Activated CD4-positive, alpha-beta T cell treated with anti-CD3 and anti-CD28 coated beads, Interleukin-2, Interleukin-4, amounts not matched to agents 100 ng/mL and 50 ng/mL, durations not matched to agents 16 hours and 8 hours (primary cell): ENCODE results near the gene RRP1.

Experiments
- DNase-seq: peaks from one replicate; pipeline ENCODE4 v3.0.0-alpha.2; 2020; ENCODE audit warnings: low spot score

The RRP1 gene

DNA sequence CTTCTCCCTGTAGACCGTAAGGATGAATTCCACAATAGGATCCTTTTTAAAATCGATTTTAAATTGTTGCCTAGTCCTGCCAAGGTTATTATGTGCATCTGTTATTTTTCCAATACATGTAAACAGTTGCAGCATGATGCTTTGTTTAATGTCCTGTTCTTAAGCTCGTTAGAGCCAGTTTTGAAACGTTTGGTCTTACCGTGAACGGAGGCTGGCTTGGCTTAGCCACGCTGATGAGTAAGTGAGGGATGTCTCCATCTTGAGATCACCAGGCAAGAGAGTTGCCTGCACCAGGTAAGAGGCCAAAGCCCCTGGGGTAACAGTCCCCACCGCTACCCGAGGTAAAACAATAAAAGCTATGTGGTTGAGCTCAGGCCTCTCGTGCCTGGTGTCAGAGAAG is 30.6 kb upstream of the RRP1 start:
- no peak for DNase-seq

DNA sequence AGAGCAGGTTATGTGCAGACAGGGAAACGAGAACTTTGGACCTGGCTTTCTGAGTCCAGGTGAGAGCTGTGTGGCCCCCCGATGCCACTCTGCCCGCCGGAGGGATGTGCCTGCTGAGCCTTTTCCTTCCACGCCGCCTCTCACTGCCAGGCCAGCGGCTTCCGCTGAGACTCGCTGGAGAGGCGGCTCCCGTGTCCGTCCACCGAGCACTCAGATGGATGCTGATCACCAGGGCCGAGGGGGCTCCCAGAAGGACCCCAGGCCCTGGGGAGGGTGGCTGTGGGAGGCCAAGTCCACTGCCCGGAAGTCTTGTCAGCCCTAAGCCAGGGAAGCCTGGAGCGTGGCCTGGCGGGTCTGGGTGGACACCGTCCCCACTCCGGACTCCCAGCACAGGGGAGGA is 29.7 kb upstream of the RRP1 start:
- DNase-seq, result no peak

- no peak for DNase-seq
These were observed 28.9 kb upstream of the RRP1 start for GRCh38 chr21:43760391-43760958.

DNA sequence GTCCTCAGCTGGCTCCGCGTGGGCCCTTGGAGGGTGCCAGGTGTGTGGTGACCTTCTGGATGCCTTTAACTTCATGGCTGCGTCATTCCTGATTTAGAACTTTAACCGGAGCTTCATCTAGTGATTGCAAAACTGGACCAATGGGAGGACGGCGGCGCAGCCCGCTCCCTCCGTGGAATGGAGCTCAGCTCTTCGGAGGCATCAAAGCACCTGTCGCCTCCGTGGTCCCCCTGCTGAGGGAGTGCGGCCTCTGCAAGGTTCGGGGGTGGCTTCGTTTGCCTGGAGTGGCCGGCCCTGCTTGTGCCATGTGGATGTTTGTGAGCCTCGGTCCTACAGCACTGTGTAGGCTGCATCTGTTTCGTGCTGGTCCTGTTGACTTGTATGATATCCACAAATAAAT is 27.5 kb upstream of the RRP1 start:
- DNase-seq, result no peak

DNA sequence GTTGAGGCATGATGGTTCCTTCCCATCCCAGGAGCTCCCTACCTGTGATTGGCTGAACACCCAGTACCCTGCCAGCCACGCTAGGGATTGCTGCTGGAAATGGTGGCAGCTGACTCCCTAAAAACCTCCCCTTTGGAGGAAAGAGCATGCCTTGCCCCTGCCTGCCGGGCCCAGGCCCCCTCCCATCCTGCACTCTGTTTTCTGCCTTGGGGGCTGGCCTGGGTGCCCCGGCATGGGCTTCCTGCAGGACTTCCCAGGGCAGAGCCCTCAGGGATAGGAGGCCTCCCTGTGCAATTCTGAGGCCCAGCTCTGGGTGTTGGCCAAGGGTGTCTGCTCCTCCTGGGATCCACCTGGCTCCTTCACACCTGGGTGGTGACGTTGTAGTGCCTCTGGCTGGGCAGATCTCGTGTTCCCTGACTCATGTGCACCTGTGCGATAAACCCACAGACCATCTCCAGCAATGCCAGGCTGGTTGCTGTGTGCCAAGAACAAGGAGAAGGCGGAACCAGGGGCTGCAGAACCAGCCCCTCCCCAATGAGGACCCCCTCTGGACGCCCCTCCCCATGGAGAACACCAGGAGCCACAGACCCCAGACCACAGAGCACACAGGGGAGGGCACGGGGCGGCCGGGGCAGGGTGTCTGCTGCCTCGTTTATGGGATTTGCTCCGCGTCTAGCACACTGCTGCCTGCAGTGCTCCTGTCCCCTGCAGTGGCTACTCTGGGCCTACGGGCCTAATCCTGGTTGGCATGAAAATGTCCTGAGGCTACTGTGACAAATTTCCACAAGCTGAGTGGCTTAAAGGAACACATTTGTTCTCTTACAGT is 26.9 kb upstream of the RRP1 start:
- no peak for DNase-seq

DNA sequence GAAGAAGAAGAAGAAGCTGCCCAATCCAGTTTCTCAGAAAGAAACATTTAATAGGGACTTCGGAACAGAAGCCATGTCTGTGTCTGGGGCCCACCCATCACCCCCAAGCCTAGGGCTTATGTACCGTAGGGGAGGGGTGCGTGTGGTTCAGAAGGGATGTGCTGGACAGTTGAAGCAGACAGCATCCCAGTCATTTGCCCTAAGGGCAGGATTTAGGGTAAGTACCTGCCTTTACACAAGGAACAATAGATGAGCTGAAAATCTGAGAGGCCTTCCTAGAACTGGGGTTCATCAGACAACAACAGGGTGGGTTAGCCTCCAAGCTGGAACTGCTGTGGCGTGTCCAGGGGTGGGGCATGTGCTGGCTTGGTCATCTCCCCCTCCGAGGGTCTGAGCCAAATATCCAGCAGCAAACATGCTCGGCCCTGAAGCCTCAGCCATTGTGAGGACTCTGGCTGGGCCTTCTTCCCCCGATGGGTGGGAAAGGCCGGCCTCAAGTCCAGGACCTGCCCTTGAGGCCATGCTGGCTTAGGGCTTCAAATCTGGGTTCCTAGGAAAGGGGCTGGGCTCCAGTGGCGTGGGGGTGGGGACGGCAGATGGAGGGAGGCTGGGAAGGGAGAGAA is 25.4 kb upstream of the RRP1 start:
- no peak for DNase-seq

DNA sequence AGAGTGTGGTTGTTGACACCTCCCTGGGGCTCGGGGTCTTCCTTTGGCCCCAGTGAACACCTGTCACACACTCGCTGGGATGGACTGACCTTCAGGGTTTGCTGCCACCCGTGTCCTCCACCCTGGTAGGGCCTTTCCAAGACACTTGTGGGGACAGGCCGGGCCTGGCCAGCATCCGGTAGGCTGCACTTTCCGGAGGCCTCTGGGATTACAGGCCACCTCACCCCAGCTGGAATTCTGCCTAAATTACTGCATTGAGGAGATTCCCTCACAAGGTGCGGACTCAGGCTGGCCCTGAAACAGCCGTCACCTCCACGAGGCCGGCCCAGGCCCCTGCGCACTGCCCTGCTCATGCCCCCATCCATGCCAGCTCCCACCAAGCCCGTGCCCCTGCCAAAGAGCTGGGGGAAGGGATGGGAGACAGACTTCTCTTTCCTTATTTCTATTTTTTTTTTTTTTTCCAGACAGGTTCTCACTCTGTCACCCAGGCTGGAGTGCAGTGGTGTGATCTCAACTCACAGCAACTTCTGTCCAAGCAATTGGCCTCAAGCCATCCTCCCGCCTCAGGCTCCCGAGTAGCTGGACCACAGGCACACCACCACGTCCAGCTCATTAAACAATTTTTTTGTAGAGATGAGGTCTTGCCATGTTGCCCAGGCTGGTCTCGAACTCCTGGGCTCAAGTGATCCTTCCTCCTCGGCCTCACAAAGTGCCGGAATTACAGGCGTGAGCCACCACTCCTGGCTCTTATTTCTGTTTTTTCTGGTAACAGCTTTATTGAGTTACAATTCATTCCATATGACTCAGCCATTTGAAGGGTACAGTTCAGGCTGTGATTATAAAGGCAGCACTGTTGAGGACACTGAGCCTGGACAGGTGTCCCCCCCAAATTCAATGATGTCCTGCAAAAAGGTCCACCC is 24.5 kb upstream of the RRP1 start:
- no peak for DNase-seq

DNA sequence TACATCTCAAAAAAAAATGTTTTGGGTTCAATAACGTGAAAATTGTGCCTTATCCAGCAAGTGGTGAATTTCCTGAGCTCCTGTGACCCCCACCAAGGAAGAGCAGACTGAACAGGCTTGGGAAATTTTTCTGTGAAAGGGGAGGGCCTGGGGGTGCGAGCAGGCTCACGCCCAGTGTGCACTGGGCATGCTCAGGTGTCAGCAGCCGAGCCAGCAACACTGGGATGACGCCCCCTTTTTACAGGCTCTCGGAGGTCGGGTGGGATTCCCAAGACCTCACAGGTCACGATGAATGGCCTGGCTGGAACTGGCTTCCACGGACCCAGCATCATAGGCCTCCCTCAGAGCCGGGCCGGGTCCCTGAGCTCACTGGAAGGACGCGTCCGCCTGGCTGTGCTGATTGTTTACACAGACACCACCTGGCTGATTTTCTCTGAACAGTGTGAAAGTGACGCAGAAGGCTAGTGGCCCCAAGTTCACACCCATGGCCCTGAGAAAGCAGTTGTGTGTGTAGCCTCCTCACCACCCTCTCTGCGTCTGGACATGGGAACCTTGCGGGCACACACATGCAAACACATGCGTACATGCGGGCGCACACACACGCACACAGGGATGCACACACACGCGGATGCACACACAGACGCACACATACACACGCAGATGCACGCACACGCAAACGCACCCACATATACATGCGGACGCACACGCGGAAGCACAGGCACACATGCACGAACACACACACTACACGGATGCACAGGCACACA is 22.5 kb upstream of the RRP1 start:
- no peak for DNase-seq

GRCh38 chr21:43767498-43767983 is 21.8 kb upstream of the RRP1 start:
- DNase-seq, result no peak

DNA sequence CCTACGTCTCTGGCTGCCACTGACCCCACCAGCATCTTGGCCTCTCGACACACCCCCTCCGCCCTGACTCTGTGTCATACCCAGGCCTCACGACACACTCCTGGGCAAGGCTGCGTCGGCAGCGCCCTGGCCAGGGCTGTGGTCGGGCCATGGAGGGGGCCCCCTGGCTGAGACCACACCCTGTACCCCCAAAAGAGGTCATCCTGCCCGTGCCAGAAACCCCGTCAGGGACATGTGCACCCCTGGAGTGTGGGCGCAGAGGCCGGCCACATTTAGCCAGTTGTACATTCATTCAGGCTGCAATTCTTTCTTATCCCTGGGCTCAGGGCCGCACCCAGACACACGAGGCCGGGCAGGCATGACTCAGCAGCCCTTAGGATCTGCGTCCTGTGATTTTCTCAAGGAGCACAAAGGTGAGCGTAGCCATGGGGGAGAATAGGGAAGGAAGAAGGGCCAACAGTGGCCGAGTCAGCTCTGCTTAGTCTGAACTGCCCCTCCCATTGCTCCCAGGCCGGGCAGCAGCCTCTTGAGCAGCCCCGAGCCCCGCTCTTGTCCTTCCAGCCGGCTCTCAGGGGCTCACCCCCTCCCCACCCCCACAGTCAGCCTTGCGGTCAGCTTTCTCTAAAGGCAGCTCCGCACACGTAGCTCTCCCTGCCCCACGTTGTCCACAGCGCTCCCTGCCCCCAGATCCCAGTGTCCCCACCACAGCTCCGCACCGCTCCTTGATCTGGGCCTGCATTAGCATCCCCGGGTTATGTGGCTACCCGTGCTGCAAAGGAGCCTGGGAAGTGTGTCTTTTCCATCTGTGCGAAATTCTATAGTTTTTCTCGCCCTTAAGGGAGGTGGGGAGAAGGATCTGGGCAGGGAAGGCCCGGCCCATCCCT is 21.2 kb upstream of the RRP1 start:
- no peak for DNase-seq

DNA sequence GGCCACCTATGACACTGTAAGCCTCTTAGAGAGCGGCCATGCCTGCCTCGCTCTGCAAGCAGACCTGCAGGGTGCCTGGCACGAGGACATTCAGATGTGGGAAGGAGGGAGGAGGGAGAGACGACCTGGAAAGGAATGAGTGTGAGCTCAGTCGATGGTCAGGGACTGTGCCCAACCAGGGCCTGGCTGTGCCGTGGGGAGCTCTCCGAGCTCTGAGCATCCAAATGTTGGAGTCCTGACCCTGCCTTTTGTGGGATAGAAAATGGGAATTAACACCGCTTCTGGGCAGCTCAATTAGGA is 20.6 kb upstream of the RRP1 start:
- no peak for DNase-seq

GRCh38 chr21:43769325-43769958 is 19.9 kb upstream of the RRP1 start:
- no peak for DNase-seq

- no peak for DNase-seq
These were observed 19.2 kb upstream of the RRP1 start for GRCh38 chr21:43770066-43770655.

GRCh38 chr21:43771199-43771675 is 18.1 kb upstream of the RRP1 start:
- no peak for DNase-seq

DNA sequence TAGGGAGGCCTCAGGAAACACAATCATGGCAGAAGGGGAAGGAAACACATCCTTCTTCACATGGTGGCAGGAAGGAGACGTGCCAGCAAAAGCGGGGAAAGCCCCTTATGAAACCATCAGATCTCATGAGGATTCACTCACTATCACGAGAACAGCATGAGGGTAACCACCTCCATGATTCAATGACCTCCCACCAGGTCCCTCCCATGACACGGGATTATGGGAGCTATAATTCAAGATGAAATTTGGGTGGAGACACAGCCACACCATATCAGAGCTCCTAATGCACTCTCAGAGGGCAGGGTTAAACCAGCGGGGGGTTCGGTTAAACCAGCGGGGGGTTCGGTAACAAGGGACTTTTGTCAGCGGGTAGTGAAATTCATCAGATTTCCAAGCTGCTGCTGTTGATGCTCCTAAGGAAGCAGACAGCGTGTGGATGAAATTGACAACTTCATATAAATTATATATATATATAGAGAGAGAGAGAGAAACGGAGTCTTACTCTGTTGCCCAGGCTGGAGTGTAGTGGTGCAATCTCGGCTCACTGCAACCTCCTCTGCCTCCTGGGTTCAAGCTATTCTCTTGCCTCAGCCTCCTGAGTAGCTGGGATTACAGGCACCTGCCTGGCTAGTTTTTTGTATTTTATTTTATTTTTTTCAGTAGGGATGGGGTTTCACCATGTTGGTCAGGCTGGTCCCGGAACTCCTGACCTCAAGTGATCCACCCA is 17.5 kb upstream of the RRP1 start:
- DNase-seq, result no peak

DNA sequence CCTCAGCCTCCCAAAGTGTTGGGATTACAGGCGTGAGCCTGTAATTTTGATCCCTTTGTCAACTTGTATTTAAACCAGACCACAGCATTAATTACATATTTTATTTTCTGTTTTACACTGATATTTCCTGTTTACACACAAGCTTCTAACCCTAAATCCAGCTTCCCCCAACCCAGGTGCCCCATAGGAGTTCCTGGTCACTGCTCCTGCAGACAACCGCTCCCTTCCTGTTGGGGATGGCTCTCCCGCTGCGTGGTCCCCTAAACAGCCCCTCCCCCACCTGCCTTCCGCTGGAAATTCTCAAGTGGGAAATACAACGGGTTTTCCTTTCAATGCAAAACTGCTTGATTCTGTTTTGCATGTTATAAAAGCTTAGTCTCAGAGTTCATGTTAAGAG is 17.0 kb upstream of the RRP1 start:
- DNase-seq, result no peak

GRCh38 chr21:43774163-43774562 is 15.2 kb upstream of the RRP1 start:
- DNase-seq, result no peak

DNA sequence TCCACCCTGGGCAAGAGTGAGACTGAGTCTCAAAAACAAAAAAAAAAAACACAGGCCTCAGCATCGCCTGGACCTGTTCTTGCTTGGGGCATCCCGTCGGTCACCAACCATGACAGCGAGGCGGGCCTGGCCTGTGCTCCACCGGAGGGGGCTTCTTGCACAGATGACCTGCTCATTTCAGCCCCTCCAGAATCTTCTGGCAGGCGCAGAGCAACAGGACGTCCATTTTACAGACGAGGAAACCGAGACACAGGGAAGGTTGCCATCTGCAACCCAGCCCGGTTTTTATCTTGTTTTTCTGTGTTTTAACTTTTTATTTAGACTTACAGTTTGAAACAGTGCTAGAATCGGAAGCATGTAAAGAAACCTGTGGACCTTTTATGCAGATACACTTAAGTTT is 14.2 kb upstream of the RRP1 start:
- no peak for DNase-seq
